Astrocyte (in vitro differentiated cells and primary cell): ENCODE results near the gene ATF7.

Experiments used
- EZH2 ChIP-seq: IDR thresholded peaks from 2 replicates; pipeline ENCODE4 v1.6.1; 2012; ENCODE audit warnings: mild to moderate bottlenecking, low read length, inconsistent platforms; ENCODE audit not compliant: insufficient read depth
- TF ChIP-seq, protein P1 (sequence below): IDR thresholded peaks from 2 replicates; pipeline ENCODE4 v1.5.1; 2011; ENCODE audit warnings: low read depth, mild to moderate bottlenecking, inconsistent platforms, low read length, moderate library complexity; ENCODE audit not compliant: insufficient read depth

DNA sequence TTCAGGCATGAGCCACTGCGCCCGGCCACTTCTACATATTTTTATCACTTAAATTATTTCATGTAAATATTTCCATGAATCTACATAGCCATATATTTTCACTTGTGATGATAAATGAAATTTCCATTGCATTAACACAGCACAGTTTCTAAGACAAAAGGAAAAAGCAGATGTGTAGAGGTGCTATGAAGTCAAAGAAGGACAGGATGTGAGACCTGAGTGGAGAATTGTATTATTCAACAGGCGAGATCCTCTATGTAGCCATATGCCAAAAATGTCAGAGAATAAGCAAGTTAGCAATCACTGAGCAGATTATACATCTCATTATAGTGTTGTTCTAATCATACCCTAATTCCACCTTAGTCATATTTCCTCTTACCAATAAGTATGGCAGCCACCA is 38.1 kb downstream of the ATF7 start:
- TF ChIP-seq, protein P1, sequence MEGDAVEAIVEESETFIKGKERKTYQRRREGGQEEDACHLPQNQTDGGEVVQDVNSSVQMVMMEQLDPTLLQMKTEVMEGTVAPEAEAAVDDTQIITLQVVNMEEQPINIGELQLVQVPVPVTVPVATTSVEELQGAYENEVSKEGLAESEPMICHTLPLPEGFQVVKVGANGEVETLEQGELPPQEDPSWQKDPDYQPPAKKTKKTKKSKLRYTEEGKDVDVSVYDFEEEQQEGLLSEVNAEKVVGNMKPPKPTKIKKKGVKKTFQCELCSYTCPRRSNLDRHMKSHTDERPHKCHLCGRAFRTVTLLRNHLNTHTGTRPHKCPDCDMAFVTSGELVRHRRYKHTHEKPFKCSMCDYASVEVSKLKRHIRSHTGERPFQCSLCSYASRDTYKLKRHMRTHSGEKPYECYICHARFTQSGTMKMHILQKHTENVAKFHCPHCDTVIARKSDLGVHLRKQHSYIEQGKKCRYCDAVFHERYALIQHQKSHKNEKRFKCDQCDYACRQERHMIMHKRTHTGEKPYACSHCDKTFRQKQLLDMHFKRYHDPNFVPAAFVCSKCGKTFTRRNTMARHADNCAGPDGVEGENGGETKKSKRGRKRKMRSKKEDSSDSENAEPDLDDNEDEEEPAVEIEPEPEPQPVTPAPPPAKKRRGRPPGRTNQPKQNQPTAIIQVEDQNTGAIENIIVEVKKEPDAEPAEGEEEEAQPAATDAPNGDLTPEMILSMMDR = no peak
- TF ChIP-seq EZH2 = no peak
